SK-N-SH (cell line): Measurements from ENCODE around the gene SPDYA. TPM values are rescaled to one million over a fixed set of nuclear protein-coding genes. Genes with fewer than 3 reads are reported as not detected.

ENCODE experiments used
- CTCF ChIA-PET: fragments of 300-600, 350-600 bp; formaldehyde crosslinking; extraction: SDS; loops from one replicate; lab custom pipeline; 2021; lab: Yijun Ruan, JAX
- POLR2A ChIA-PET: fragments of 350-600 bp; sonication (Branson Sonifier 250); formaldehyde crosslinking; extraction: SDS; loops from one replicate; lab custom pipeline; 2020; ENCODE audit warnings: antibody characterized with exemption, inconsistent platforms; lab: Yijun Ruan, JAX
- DNase-seq: peaks from one replicate; pipeline ENCODE4 v3.0.0; 2012
- H2AFZ ChIP-seq: fragments of 200-600 bp; sonication (generic); 2 replicates; pipeline ENCODE4 v1.8.1; 2016; ENCODE audit warnings: antibody characterized with exemption, mild to moderate bottlenecking, low read depth
- H3F3A ChIP-seq: fragments of 200-600 bp; sonication (generic); replicated peaks from 2 replicates; pipeline ENCODE3; 2016; ENCODE audit warnings: antibody characterized with exemption, mild to moderate bottlenecking; ENCODE audit not compliant: insufficient read depth
- H3K27ac ChIP-seq, 2 experiments: fragments of 200-500 bp in 1 of 2; fragments of 200-600 bp in 1 of 2; sonication (Bioruptor generic) in 1 of 2; sonication (generic), shearing (Covaris generic) in 1 of 2; 2 replicates each; pipeline versions ENCODE4 v1.5.1 to v1.6.1; 2014 to 2016; ENCODE audit warnings: low read depth in 2 of 2, inconsistent platforms in 1 of 2, low read length in 1 of 2, mild to moderate bottlenecking in 1 of 2, mixed read lengths in 1 of 2
- H3K27me3 ChIP-seq: fragments of 200-600 bp; sonication (generic), shearing (Covaris generic); 2 replicates; pipeline ENCODE4 v1.6.1; 2016; ENCODE audit warnings: mixed run types; ENCODE audit not compliant: insufficient read depth
- H3K36me3 ChIP-seq, 2 experiments: fragments of 200-500 bp in 1 of 2; fragments of 200-600 bp in 1 of 2; sonication (Bioruptor generic) in 1 of 2; sonication (generic) in 1 of 2; replicated peaks in 1 of 2; 2 replicates each; pipeline versions ENCODE3 to v1.5.1; 2014 to 2016; ENCODE audit warnings: low read length in 1 of 2, mild to moderate bottlenecking in 1 of 2; ENCODE audit not compliant: insufficient read depth in 2 of 2, control insufficient read depth in 1 of 2
- H3K4me1 ChIP-seq, 2 experiments: fragments of 200-500 bp in 1 of 2; fragments of 200-600 bp in 1 of 2; sonication (Bioruptor generic) in 1 of 2; sonication (generic), shearing (Covaris generic) in 1 of 2; 2 replicates each; pipeline versions ENCODE4 v1.5.1 to v1.6.1; 2014 to 2016; ENCODE audit warnings: low read depth in 1 of 2, low read length in 1 of 2, mixed run types in 1 of 2; ENCODE audit not compliant: insufficient read depth in 2 of 2, control insufficient read depth in 1 of 2
- H3K4me2 ChIP-seq: fragments of 200-600 bp; sonication (generic), shearing (Covaris generic); 2 replicates; pipeline ENCODE4 v1.6.1; 2017; ENCODE audit warnings: mixed run types
- H3K4me3 ChIP-seq, 2 experiments: fragments of 200-500 bp in 1 of 2; fragments of 200-600 bp in 1 of 2; sonication (Bioruptor generic) in 1 of 2; sonication (generic), shearing (Covaris generic) in 1 of 2; 2 replicates each; pipeline versions ENCODE4 v1.5.1 to v1.8.1; 2014 to 2016; ENCODE audit warnings: low read depth in 2 of 2, inconsistent platforms in 1 of 2, low read length in 1 of 2, mild to moderate bottlenecking in 1 of 2, mixed read lengths in 1 of 2, moderate library complexity in 1 of 2
- H3K79me2 ChIP-seq: fragments of 200-600 bp; sonication (generic); 2 replicates; pipeline ENCODE4 v1.8.1; 2017; ENCODE audit warnings: mild to moderate bottlenecking; ENCODE audit not compliant: insufficient read depth
- H3K9ac ChIP-seq: fragments of 200-600 bp; sonication (generic); 2 replicates; pipeline ENCODE4 v1.6.1; 2017; ENCODE audit warnings: mixed run types
- H3K9me2 ChIP-seq: fragments of 200-600 bp; sonication (generic); 2 replicates; pipeline ENCODE4 v1.6.1; 2017; ENCODE audit warnings: mixed run types
- H3K9me3 ChIP-seq: fragments of 200-600 bp; sonication (generic); 2 replicates; pipeline ENCODE4 v1.6.1; 2017; ENCODE audit warnings: mixed run types, mild to moderate bottlenecking, moderate library complexity
- H4K20me1 ChIP-seq: fragments of 200-600 bp; sonication (generic); 2 replicates; pipeline ENCODE4 v1.6.1; 2017; ENCODE audit warnings: mild to moderate bottlenecking, mixed run types; ENCODE audit not compliant: insufficient read depth
- EP300 ChIP-seq, 2 experiments: IDR thresholded peaks; 2 replicates each; pipeline versions ENCODE4 v1.4.0 to v1.6.1; 2012; ENCODE audit warnings: borderline replicate concordance in 1 of 2, low read depth in 1 of 2, low read length in 1 of 2
- EZH2phosphoT487 ChIP-seq: fragments of 200-600 bp; sonication (generic); IDR thresholded peaks from 2 replicates; pipeline ENCODE4 v1.6.1; 2017; ENCODE audit warnings: low read depth, mixed run types, mild to moderate bottlenecking, antibody characterized with exemption, moderate library complexity, borderline replicate concordance
- FOSL2 ChIP-seq: IDR thresholded peaks from 2 replicates; pipeline ENCODE4 v1.4.0; 2012; ENCODE audit warnings: low read depth, mild to moderate bottlenecking, moderate library complexity, borderline replicate concordance
- FOXJ3 ChIP-seq: sonication (generic); formaldehyde crosslinking; IDR thresholded peaks from 2 replicates; pipeline ENCODE4 v1.5.1; 2020; ENCODE audit warnings: mild to moderate bottlenecking, missing genetic modification reagents
- FOXM1 ChIP-seq: IDR thresholded peaks from 2 replicates; pipeline ENCODE4 v1.4.0; 2012; ENCODE audit warnings: low read depth, mild to moderate bottlenecking
- GABPA ChIP-seq: IDR thresholded peaks from 2 replicates; pipeline ENCODE4 v1.4.0; 2012; ENCODE audit warnings: low read depth, mild to moderate bottlenecking
- GATA2 ChIP-seq: sonication (generic); formaldehyde crosslinking; IDR thresholded peaks from 2 replicates; pipeline ENCODE4 v1.5.0; 2020; ENCODE audit warnings: mild to moderate bottlenecking, missing genetic modification reagents
- MEF2A ChIP-seq: IDR thresholded peaks from 2 replicates; pipeline ENCODE4 v1.4.0; 2012; ENCODE audit warnings: low read depth, borderline replicate concordance
- MXI1 ChIP-seq: IDR thresholded peaks from 2 replicates; pipeline ENCODE4 v1.6.1; 2012; ENCODE audit warnings: mild to moderate bottlenecking, low read depth, low read length, improper control_type of control experiment
- REST ChIP-seq: IDR thresholded peaks from 2 replicates; pipeline ENCODE4 v1.6.1; 2012; ENCODE audit warnings: mild to moderate bottlenecking, low read depth, low read length, moderate library complexity
- SIN3A ChIP-seq: IDR thresholded peaks from 2 replicates; pipeline ENCODE4 v1.6.1; 2012; ENCODE audit warnings: low read depth, mild to moderate bottlenecking, low read length, moderate library complexity, borderline replicate concordance
- TCF12 ChIP-seq: IDR thresholded peaks from 2 replicates; pipeline ENCODE4 v1.4.0; 2012
- YY1 ChIP-seq: IDR thresholded peaks from 2 replicates; pipeline ENCODE4 v1.4.0; 2012; ENCODE audit warnings: low read depth, mild to moderate bottlenecking
- WGBS: methylation state at CpG from one replicate; pipeline ENCODE4 v1.1.6; 2017; ENCODE audit warnings: low lambda C conversion rate; 5-methylcytosine and 5-hydroxymethylcytosine counted together
- polyA plus RNA-seq, 3 experiments: library from polyadenylated mRNA; depleted of rRNA; stranded (reverse); fragments of >200 nt; gene quantifications; 2 replicates each; pipeline ENCODE4 v1.2.3, GENCODE V29; 2012
- TF ChIP-seq, protein P1 (sequence below): fragments of 150-350 bp; IDR thresholded peaks from 2 replicates; pipeline ENCODE4 v1.6.1; 2017; ENCODE audit warnings: antibody characterized with exemption, low read length, low read depth, borderline replicate concordance
- TF ChIP-seq, protein P2 (sequence below): IDR thresholded peaks from 2 replicates; pipeline ENCODE4; 2012

The SPDYA gene
- polyA plus RNA-seq, 1 of the 3 experiments (the other 2 are of a cell fraction): not detected

DNA sequence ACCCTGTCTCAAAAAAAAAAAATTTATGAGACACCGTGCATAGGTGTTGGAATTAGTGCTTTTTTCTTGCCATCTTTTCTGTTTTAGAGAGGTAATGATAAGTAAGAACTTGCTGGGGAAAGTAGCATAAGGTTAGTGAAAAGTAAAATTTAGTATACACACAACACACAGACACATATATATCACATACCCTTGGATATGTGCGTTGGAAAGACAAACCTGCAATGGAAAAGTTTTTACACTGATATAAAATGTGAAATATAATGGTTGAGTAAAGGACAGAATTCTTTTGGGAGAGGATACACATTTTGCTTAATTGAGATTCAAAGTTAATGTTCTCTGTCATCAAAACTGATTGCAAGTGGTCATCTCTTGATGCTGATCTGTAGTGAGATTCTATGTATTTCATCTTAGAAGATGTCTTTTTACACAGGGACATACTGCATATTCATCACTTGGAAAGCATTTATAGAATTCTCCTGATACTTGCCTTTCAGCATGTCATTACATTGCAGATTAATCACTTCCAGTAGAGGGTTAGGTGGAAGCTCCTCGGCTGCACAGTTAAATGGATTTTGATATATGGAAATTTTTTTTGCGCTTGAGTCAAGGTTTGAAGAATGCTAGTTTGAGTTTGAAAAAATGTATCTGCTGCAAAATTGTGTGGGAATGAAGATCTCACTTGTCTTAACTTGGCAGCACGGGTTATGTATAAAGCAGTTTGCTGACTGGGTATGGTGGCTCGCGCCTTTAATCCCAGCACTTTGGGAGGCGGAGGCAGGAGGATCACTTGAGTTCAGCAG is 45.5 kb upstream of the SPDYA start (continued):
- TF ChIP-seq, protein P1, sequence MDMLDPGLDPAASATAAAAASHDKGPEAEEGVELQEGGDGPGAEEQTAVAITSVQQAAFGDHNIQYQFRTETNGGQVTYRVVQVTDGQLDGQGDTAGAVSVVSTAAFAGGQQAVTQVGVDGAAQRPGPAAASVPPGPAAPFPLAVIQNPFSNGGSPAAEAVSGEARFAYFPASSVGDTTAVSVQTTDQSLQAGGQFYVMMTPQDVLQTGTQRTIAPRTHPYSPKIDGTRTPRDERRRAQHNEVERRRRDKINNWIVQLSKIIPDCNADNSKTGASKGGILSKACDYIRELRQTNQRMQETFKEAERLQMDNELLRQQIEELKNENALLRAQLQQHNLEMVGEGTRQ: no peak
- TF ChIP-seq, protein P2, sequence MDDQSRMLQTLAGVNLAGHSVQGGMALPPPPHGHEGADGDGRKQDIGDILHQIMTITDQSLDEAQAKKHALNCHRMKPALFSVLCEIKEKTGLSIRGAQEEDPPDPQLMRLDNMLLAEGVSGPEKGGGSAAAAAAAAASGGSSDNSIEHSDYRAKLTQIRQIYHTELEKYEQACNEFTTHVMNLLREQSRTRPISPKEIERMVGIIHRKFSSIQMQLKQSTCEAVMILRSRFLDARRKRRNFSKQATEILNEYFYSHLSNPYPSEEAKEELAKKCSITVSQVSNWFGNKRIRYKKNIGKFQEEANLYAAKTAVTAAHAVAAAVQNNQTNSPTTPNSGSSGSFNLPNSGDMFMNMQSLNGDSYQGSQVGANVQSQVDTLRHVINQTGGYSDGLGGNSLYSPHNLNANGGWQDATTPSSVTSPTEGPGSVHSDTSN: peak; percentile 94
- no peak for TF ChIP-seq EZH2phosphoT487
- no peak for TF ChIP-seq FOXJ3
- no peak for TF ChIP-seq GABPA
- TF ChIP-seq TCF12: peak; percentile 82
- peak; percentile 72 for TF ChIP-seq FOSL2
- TF ChIP-seq MEF2A: no peak
- TF ChIP-seq GATA2 (CRISPR knock-in tag): no peak
- TF ChIP-seq MXI1: no peak

DNA sequence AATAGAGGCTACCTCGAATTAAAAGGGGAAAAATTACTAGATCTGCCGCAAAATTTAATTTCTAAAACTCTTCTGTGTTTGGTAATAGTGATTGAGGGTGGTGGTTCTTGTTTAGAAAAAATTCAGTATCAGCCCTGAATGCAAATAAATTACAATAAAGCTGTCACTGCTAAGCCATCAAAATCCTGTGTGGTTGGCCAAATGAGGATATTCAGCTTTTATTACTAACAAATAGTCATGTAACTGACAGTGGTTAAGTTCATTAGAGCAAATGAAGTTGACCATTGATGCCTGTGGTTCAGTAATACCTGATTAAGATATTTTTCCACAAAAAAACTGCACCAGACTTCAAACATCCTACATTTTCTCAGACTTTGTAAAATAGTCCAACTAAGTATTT is 44.6 kb upstream of the SPDYA start:
- DNase-seq: no peak

More for the DNA sequence above, 44.6 kb upstream of the SPDYA start:
- H2AFZ ChIP-seq: no peak overlapping the region
- H3K9me2 ChIP-seq: no peaks in the 10 kb centered on the region
- peaks cover 100% of the 10 kb centered on the region for H3K79me2 ChIP-seq
- H3K9me3 ChIP-seq: no peaks in the 10 kb centered on the region
- WGBS: 85% methylated on average over 2 of the region's 2 CpGs
- ChIA-PET CTCF (interaction anchor here (0.9 to 2.3 kb wide), 6 partner anchors 8 to 199 kb away, joined by 3 to 15 read pairs (median 4); no protein-coding TSS in a partner anchor), POLR2A (no interaction called here)
- no peak for TF ChIP-seq EP300 (IDR thresholded peaks at IDR 0.05; ENCODE audit: borderline replicate concordance in 1 of 2, low read depth in 1 of 2, low read length in 1 of 2)
- TF ChIP-seq REST: no peak
- TF ChIP-seq GABPA: no peak
- TF ChIP-seq SIN3A: no peak
- no peak for TF ChIP-seq FOXM1
- TF ChIP-seq YY1: no peak
- H3K27me3 ChIP-seq: no peaks in the 10 kb centered on the region
- peaks cover 98% of the 10 kb centered on the region for H4K20me1 ChIP-seq
- H3K4me3 ChIP-seq: no peak overlapping the region
- H3F3A ChIP-seq: peaks cover 18% of the 10 kb centered on the region
- no peak overlapping the region for H3K9ac ChIP-seq
- H3K36me3 ChIP-seq: peaks cover 5 to 22% of the 10 kb centered on the region in 2 experiments
- H3K27ac ChIP-seq: peak overlapping the region; percentile 17 to 60; a peak in 3 of 4 replicates
- H3K4me2 ChIP-seq: no peak overlapping the region
- peaks cover 5 to 21% of the 10 kb centered on the region in 2 experiments; a peak in 3 of 4 replicates for H3K4me1 ChIP-seq
